Measurements from ENCODE around the gene ID2. TPM values are rescaled to one million over a fixed set of nuclear protein-coding genes. Genes with fewer than 3 reads are reported as not detected.

The ID2 gene
- total and polyA plus RNA-seq, 2 of the 13 experiments (the other 11 are each of a cell fraction or from before 2014, with no cell fraction given): 214 to 719 TPM

GRCh38 chr2:8684878-8685696 is 3.2 kb downstream of the ID2 start (continued):
- peak; percentile 34; the same call in 1 of the 2 replicates for TF ChIP-seq ZNF609 (CRISPR knock-in tag; IDR thresholded peaks at IDR 0.05; ENCODE audit: borderline replicate concordance)
- TF ChIP-seq NR2F6 (IDR thresholded peaks at IDR 0.05): peak; percentile 13; the same call in 1 of the 2 replicates
- no peak for TF ChIP-seq NR2F6 (CRISPR knock-in tag; IDR thresholded peaks at IDR 0.05)
- TF ChIP-seq MED13 (CRISPR knock-in tag; IDR thresholded peaks at IDR 0.05): no peak
- TF ChIP-seq ZFP41 (CRISPR knock-in tag; IDR thresholded peaks at IDR 0.05; ENCODE audit: borderline replicate concordance): peak; percentile 77; the same call in 1 of the 2 replicates
- TF ChIP-seq TAF15 (IDR thresholded peaks at IDR 0.05; ENCODE audit: low read depth, low read length, poor library complexity, severe bottlenecking): peak; percentile 42
- TF ChIP-seq ZNF407 (CRISPR knock-in tag; IDR thresholded peaks at IDR 0.05; ENCODE audit: not compliant biosample characterization): peak; percentile 21
- TF ChIP-seq ZNF724P (CRISPR knock-in tag; IDR thresholded peaks at IDR 0.05; ENCODE audit: borderline replicate concordance): peak; percentile 63; the same call in 1 of the 2 replicates
- peak; percentile 7; the same call in 1 of the 2 replicates for TF ChIP-seq ZKSCAN1 (IDR thresholded peaks at IDR 0.05; ENCODE audit: low read length)
- peak; percentile 71; the same call in 1 of the 2 replicates for TF ChIP-seq ZNF691 (CRISPR knock-in tag; IDR thresholded peaks at IDR 0.05; ENCODE audit: borderline replicate concordance, low read depth)
- no peak; the same call in 1 of the 2 replicates for TF ChIP-seq ZNF766 (CRISPR knock-in tag; IDR thresholded peaks at IDR 0.05; ENCODE audit: borderline replicate concordance)
- 0 out of 2 replicates have a peak, but pooled peaks have one; percentile 75 for TF ChIP-seq ZNF354B (CRISPR knock-in tag; IDR thresholded peaks at IDR 0.05)
- peak; percentile 50; the same call in 1 of the 2 replicates for TF ChIP-seq RXRA (CRISPR knock-in tag; IDR thresholded peaks at IDR 0.05)
- TF ChIP-seq SMAD9 (CRISPR knock-in tag; IDR thresholded peaks at IDR 0.05): no peak

Measured in HepG2 (cell line).